Femur (tissue), 1 donor: ENCODE data around the gene WDR33.
"Not testable (repeated sequence)": the region's sequence is repeated elsewhere in the genome, so short reads cannot be mapped to it uniquely, and the experiment has no call there.

ENCODE experiments used
- DNase-seq: peaks from one replicate; pipeline ENCODE4 v3.0.0-alpha.2; 2017

The WDR33 gene

DNA sequence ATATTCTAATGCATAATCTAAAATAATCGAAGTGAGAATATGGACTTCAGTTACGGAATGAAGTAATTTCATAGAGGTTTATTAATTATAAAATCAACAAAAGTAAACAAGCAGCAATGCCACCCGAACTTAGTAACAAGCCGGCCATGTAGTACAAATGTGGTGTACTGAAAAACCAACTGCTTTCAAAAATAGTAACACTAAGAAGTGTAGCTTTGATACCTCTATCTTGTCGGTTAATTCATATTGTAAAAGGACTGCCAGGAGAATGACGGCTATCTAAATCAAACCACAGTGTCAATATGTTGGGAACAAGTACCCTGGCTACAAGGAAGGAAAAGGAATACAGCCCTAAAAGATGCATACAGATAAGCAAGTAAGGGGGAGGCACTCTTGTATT is 48.5 kb downstream of the WDR33 start:
- DNase-seq: no peak

DNA sequence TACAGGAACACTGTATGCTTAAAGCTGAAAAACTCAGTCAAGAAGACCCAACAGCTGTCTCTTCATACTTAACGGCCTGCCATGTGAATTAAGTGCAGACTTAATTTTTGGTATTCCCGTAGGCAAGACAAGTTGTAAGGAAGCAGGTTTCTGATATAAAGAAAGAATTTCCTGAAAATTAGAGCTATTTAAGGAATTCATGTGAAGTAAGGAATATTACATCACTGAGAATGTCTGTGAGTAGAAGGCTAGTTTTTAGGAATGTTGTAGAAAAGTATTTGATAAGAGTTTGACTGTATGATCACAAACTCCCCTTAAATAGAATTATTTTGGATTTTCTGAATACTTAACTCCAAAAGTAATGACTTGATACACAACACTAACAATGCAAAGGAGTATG is 51.0 kb downstream of the WDR33 start:
- no peak for DNase-seq

DNA sequence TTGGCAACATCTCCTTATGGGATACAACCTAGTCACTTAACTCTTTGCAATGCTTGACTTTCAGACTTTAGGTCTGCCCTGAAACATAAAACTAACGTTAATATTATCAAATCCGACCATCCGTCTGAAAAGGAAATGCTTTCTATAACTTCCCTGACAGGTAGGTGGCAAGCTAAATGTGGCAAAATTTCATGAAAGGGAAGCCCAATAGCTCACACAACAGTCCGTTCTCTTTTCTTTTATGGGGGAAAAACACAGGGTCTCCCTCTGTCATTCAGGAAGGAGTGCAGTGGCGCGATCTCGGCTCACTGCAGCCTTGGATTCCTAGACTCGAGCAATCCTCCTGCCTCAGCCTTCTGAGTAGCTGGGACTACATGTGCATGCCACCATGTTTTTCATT is 56.8 kb downstream of the WDR33 start:
- DNase-seq: no peak

DNA sequence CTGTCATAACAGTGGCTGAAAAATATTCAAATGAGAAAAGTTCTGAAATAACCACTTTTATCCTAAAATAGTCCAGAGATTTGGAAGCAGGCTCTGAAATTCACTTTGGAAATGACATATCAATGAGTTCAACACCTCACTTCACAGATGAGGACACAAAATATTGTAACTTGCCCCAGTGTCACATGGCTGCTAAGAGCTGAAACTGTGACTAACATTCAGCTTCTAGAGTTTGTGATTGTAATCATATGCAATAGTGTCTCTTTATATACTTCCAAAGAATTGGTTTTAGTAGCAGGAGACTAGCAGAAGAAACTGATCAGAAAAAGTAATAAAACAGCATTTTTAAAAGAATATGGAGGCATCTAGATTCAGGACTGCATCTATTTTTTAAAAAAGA is 57.6 kb downstream of the WDR33 start:
- DNase-seq: no peak

DNA sequence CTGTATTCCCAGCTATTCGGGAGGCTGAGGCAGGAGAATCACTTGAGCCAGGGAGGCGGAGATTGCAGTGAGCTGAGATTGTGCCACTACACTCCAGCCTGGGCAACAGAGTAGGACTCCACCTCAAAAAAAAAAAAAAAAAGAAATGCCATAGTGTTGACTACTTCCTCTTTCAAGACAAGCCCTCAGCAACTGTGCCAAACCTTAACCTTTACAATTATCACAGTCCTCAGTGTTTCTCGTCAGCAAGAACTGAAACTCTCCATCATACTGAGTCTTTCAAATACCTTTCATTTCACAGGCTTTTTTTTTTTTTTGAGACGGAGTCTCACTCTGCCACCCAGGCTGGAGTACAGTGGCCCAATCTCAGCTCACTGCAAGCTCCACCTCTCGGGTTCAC is 61.4 kb downstream of the WDR33 start:
- not testable (repeated sequence) for DNase-seq

DNA sequence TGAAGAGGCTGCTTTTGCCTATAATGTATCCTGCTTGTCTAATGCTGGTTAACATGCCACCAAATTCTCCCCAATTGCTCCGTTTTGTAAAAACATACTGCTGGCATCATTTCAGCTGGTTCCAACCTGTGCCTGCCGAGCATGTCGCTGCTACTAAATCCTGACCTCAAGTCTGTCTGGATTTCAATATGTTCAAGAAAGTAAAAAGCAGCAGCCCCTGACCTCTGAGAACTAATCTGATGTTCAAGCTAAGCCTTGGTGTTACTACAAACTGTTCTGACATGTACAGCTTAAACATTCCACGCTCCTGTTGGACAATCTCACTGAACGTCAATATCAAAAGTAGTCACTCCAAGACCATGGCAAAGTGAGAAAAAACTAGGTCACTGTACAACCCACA is 63.4 kb downstream of the WDR33 start:
- DNase-seq: no peak

DNA sequence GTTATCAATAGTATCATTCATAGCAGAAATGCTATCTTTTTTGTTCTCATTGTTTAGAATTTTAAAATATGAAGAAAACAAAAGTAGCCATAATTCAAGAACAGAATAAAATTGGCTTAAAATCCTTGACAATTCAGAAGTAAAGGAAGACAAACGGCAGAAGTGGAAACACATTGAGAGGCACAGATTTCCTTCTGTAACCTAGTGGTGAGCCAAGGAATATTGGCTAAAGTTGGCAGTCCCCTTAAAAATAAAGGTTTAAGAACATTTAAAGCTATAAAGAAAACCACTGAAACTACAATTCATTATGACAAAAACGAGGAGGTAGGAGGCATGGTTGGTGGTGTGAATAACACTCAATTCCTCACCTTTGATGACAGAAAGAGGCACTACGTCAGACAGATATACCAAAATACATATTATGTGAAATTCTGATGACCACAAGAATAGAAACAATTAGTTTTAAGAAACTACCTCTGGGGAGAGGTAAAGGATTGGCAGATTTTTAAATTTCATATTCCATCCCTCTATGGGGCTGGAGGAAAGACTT is 67.4 kb downstream of the WDR33 start:
- no peak for DNase-seq

DNA sequence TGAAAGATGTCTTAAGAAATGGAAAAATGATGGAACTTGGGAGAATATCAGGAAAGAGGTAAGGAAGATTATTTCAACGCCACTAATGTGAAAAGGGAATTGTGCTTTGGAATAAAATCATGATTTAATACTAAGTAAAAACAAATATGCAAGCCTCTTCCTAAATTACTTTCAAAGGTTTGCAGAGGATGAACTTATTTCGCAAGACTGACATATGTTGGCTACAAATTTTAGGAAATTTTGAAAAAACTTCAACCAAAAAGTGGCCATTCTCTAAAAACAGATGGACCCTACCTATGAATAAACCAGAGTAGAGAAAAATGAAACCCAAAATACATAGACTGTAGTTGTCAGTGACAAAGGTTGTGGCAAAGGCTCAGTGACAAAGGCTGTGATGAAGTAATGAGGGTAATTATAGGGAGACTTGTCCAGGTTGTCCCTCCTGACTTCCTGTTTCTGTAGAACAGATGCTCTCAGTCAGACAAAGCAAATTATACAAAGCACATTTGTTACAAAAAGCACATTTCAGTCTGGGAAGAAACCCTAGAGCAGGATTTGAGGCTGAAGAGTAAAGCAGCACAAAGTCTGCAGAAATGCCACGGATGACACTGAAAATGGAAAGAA is 70.2 kb downstream of the WDR33 start:
- DNase-seq: no peak

DNA sequence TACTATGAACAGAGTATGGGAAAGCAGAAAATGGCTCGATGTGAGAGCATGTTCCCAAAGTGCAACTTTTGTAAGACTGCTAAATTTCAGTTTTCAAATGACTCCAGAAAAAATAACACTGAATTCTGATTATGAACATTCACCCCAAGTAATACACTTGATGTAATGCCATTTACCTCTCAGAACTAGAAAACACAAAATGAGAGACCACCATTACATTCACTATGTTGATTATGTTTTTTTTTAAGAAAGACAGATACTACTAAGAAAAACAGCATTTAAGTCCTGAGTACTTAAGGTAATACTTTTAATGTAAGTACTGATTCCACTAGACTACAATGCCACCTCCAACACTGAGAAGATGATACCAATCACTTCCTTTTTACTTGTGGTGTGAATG is 71.2 kb downstream of the WDR33 start:
- DNase-seq: no peak

DNA sequence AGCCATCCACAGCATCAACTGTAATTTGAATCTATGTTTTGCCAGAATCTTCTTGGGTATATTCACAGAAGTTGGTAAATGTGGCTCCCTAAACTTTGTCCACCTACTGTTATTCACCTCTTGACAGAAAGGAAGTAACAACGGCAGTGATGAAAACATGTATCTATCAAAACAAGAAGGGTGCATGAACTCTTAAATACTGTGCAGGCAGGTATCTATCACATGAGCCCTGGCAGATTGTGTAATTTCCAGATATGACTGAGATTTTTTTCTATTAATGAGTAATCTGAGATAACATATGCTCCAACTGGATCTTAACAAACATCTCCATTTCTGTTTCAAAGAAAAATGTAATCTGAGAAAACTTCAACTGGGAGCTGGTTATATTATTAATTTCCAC is 73.1 kb downstream of the WDR33 start:
- no peak for DNase-seq

DNA sequence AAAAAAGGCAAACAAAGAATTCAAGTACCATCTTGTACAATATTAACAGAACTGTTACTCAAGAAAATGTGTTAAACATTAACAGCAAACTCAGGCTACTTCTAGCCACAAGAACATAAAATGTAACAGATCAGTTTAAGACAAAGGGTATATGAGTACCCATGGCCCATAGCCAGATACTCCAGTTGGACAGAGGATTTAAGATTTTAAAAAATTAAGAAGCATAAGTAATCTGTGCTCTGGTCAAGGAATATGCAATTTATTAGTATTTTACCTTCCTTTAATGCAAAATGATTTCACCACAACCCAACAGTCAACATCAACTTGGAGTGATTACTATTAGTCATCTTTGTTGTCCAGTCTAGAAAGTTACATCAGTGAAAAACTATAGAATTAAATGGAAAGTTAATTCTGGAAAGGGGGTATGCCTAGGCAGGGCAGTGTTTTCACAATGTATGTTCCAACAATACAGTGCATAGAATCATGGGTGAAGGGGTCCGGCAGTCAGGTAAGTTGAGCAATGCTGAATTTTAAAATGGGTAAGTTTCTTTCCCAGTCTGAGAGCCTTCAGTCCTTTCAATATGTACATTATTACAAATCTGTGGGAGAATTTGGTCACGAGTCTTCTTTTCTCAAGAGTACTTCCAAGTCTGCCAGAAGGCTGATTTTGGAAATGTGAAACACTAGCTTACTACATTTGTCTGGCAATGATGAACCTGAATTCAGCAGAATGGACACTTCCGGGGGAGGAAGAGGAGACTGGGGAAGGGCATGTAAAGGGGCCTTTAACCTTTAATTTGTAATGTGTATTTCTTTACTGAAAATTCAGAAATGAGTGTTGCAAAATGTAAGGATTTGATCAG is 75.2 kb downstream of the WDR33 start:
- DNase-seq: no peak

DNA sequence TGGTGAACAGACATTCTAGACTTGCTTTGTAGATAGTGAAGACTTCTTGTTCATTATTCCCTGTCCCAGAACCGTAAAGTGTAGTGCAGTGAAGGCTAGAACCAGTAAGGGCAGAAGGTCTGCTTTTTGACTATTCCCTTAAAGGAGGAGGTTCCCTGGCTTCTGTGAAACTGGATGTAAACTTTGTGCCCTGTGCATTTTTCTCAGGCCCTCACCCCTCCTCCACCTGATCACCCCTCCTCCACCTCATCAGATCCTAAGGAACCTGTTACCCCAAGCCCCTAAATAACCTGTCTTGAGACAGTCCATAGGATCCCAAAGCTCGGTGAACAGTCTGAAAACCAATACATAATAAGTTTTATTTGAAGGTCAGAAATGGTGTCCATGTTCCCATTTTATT is 75.9 kb downstream of the WDR33 start:
- no peak for DNase-seq

DNA sequence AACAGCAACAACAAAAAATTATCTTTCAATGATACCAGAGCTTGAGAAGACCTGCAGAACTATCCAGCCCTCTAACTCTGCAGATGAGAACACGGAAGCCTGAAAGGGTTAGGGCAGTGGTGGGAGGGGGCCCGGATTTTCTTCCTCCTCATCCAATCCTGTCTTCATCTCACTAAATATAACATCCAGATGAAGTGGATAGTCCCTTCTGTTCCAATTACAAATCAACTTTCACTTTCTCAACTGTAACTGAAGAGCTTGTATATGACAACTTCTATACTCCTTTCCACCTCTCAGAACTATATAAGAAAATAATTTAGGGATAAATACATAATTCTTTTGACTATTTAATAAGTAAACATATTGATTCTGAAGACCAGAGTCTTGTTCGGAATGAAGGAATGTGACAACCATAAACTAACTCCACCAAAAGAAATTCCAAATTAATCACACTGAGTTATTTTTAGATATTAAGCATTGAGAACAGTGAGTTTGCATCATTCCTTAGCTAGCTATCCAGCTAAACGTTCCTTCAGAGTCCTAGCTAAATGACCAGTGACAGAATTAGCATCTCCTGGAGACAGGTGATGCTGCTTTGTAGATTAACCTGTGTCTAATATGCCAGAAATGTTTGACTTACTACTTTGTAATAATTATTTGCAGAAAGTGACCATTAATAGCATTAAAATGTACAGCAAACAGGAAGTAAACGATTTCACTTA is 77.0 kb downstream of the WDR33 start:
- DNase-seq: no peak

DNA sequence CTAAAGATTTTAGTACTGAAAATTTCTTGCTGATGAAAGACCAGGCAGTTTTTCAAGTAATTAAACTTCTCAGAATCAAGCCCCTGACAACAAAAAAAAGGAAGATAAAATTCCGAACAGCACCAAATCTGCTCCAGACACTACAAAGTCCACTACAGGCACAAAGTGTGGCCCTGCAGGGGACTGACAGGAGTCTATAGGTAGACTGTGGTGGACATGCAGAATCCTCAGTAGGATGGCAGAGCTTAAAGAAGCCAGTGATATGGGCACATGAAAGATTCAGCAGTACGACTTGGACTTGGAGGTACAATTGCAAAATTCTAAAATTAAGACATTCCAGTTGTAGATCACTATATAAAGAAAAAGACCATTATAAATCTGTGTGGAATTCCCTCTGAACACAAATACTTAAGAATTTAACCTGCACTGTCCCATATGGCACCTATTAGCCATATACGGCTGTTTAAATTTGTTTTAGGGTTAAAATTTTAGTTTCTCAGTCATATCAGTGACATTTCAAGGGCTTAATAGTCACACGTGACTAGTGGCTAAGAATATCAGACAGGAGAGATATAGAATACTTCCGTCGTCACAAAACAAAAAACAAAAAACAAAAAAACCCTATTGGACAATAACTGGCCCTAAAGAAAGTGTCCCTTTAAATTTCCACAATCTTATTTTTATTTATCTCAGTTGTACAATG is 77.7 kb downstream of the WDR33 start:
- DNase-seq: no peak

DNA sequence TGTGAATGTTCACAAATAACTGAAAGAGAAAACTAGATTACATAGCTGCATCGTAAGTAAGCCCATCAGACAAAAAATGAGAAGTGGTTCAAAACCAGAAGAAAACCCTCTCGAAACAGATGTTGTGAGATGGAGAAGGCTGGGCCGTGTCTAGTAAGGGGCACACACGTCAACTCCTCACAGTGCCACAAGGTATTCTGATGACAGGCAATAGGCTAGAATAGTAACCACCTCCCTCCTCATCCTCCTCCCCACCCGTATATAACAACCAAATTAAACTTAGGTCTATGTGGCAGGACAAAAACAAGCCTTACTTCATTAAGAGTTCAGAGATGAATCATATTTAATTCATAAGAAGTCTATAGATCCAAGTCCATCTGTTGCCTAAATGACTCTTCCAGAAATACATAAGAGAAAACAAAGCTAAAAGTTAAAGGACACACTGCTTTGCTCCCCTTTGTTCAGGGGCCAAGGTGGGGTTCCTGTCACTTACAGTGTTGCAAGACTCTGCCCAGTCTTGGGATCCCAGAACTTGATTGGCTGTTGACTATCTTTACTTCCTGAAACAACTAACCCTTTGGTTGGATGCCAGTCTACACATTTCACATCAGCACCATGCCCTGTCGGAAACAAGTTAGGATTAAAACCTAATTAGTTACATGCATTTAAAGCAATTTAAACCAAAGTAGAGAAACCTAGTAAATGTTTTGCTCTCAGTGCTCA is 84.7 kb downstream of the WDR33 start:
- no peak for DNase-seq

DNA sequence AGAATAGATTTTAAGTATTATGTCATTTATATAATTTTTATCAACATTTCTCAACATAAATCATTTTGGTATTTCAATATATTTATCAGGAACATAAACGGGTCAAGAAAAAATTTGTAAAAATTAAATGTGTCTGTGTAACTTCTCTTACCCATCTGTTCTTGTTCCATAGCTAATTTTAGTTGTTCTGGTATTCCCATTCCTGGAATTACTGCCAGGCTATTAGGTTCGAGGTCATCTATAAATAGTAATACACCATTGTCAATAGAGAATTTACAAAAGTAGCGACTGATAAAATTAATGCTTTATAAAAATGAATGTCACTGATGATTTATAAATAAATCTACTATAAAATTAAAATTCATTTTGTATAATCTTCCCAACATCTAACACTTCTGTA is 88.2 kb downstream of the WDR33 start:
- no peak for DNase-seq

DNA sequence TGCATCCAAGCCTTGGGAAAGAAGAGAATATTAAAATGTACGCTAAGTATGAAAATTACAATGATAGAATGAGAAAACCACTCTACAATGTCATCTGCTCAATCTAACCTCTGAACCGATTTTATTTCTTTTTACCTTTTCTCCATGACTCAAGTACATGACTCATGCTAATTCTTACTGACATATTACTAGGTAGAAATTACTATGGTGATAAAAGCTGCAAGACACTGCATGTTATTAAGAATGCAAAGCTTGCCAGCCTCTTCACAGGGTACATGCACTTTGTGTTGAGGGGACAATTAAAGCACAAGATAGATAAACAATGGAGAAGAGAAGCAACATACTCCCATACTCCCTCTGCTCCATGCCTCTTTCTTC is 89.0 kb downstream of the WDR33 start:
- no peak for DNase-seq

DNA sequence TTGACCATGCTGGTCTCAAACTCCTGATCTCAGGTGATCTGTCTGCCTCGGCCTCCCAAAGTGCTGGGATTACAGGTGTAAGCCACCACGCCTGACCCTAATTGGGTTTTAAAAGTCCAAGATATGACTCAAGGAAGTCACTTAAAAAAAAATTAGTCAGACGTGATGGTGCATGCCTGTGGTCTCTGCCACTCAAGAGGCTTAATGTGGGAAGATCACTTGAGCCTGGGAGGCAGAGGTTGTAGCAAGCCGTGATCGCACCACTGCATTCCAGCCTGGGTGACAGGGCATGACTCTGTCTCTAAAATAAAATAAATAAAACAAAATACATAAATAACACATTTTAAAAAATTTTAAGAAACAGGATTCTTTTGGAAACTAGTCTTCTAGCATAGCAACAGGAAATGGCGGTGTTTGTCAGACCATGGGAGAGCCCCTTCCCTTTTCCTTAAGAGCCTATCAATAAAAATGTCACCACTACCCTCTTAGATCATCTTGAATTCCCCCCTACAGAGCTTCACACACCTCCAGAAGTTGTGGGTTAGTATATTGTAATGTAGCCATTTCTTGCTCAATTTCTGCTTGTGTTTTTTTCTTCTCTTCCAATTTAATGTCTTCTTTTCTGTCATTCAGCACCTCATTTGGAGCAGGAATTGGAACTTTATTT is 89.5 kb downstream of the WDR33 start:
- no peak for DNase-seq

DNA sequence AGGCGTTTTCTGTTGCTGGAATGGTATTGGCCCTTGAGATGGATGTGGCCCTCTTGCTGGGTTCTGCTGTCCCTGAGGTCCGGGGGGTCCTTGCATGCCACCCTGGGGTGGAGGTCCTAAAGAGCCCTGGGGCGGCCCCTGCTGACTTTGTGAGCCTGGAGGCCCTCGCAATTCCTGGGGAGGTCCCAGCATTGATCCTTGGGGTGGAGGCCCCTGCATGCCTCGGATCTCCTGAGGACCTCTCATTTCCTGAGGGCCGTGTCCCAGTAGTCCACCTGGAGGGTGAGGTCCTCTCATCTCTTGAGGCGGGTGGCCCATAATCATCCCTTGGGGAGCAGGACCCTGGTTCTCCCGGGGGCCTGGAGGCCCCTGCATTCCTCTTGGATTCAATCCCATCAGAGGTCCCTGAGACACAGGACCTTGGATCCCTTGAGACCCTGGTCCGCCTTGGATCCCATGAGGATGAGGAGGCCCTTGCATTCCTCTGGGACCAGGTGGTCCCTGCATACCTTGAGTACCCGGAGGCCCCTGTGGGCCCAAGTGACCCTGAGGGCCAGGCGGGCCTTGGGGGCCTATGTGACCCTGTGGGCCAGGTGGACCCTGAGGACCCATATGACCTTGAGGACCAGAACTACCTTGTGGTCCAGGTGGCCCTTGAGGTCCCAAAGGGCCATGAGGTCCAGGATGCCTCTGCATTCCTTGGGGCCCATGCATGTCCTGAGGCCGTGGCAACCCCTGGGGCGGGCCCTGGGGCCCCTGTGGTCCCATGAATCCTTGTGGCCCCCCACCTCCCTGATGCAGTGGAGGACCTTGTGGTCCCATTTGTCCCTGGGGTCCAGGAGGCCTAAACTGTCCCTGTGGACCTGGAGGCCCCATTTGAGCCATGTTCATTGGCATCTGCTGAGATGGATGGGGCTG is 91.4 kb downstream of the WDR33 start:
- no peak for DNase-seq

DNA sequence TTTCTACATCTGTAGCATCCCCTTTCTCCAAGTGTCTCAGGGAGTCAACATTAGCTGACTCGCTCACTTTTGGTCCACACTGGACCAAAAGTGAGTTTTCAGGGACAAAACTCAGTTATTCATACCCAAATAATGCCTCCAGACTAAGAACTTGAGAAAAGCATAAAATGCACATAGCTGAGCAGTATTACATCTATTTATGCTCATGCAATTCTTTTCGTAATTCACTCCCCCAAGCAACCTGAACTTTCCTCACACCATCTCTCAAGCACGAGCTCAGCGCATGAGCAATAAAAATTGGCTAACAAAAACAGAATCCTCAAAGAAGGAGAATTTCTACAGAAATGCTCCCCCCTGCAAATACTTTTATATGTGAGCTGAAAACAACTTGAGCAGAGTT is 92.7 kb downstream of the WDR33 start:
- no peak for DNase-seq
